Fibroblast of villous mesenchyme (primary cell): ENCODE data around the gene RPA1. TPM values are rescaled to one million over a fixed set of nuclear protein-coding genes. Genes with fewer than 3 reads are reported as not detected.

Experiments
- DNase-seq: peaks from one replicate; pipeline ENCODE4 v3.0.0-alpha.2; 2010; ENCODE audit warnings: low read depth
- H3K4me3 ChIP-seq: 2 replicates; pipeline ENCODE4 v1.5.1; 2011; ENCODE audit warnings: low read depth, mild to moderate bottlenecking, low read length
- CTCF ChIP-seq: IDR thresholded peaks from 2 replicates; pipeline ENCODE4 v1.5.1; 2012; ENCODE audit warnings: low read depth, mild to moderate bottlenecking, low read length; ENCODE audit not compliant: insufficient read depth
- total RNA-seq: library from RNA; depleted of rRNA; stranded (reverse); fragments of >200 nt; gene quantifications from 2 replicates; pipeline ENCODE4 v1.2.3, GENCODE V29; 2012

Gene RPA1
- total RNA-seq, 1 donor = 13.4 TPM

GRCh38 chr17:1919201-1919600, 89.4 kb downstream of the RPA1 start:
- TF ChIP-seq CTCF = no peak
- no peak for DNase-seq
- no peak overlapping the region for H3K4me3 ChIP-seq

GRCh38 chr17:1920948-1921351, 91.1 kb downstream of the RPA1 start:
- no peak for TF ChIP-seq CTCF
- H3K4me3 ChIP-seq = no peak overlapping the region
- no peak for DNase-seq

- no peak for TF ChIP-seq CTCF
- H3K4me3 ChIP-seq = no peak overlapping the region
- DNase-seq = no peak
Observed at GRCh38 chr17:1928976-1929375, 99.2 kb downstream of the RPA1 start.

- no peak for TF ChIP-seq CTCF
- DNase-seq = no peak
- no peak overlapping the region for H3K4me3 ChIP-seq
Observed at GRCh38 chr17:1930337-1930645, 100.5 kb downstream of the RPA1 start.

- H3K4me3 ChIP-seq = no peak overlapping the region
- no peak for DNase-seq
- no peak for TF ChIP-seq CTCF
Observed at GRCh38 chr17:1931844-1932579, 102.2 kb downstream of the RPA1 start.

GRCh38 chr17:1933875-1934715, 104.3 kb downstream of the RPA1 start:
- no peak overlapping the region for H3K4me3 ChIP-seq
- no peak for DNase-seq
- no peak for TF ChIP-seq CTCF
